Nephron (organoid): ENCODE data around the gene MYT1.

Source experiments
- H3K27ac Mint-ChIP-seq, 3 experiments: 2 replicates each; pipeline ENCODE4 v1.8.0; 2020; ENCODE audit warnings: mixed read lengths in 3 of 3, mild to moderate bottlenecking in 2 of 3, moderate library complexity in 1 of 3
- H3K27me3 Mint-ChIP-seq: 2 replicates; pipeline ENCODE4 v1.8.0; 2021; ENCODE audit warnings: low read depth, mild to moderate bottlenecking, moderate library complexity, mixed read lengths
- H3K36me3 Mint-ChIP-seq: 2 replicates; pipeline ENCODE4 v1.8.0; 2020; ENCODE audit warnings: low read depth, mixed read lengths
- H3K4me1 Mint-ChIP-seq: 2 replicates; pipeline ENCODE4 v1.8.0; 2020; ENCODE audit warnings: mixed read lengths
- H3K4me3 Mint-ChIP-seq, 3 experiments: 2 replicates each; pipeline ENCODE4 v1.8.0; 2020; ENCODE audit warnings: mild to moderate bottlenecking in 3 of 3, mixed read lengths in 3 of 3, moderate library complexity in 2 of 3
- H3K9me3 Mint-ChIP-seq: 2 replicates; pipeline ENCODE4 v1.8.0; 2020; ENCODE audit warnings: mixed read lengths
- CTCF ChIP-seq, 3 experiments: fragments of 200-600 bp; sonication (generic); IDR thresholded peaks; one replicate each; pipeline ENCODE4 v1.5.0; 2021; ENCODE audit warnings: antibody characterized with exemption in 3 of 3; ENCODE audit not compliant: unreplicated experiment in 3 of 3

Gene MYT1

GRCh38 chr20:64255361-64256281, 91.4 kb downstream of the MYT1 start, which contains the start of gene PCMTD2:
Gene PCMTD2, plus strand, starts transcription at chr20:64255748. Its CDS starts 4,218 bp downstream, at chr20:64259966.
- H3K36me3 Mint-ChIP-seq, result no peaks in the 10 kb centered on the region
- no peak for TF ChIP-seq CTCF (IDR thresholded peaks at IDR 0.05; ENCODE audit: unreplicated experiment in 3 of 3)
- no peaks in the 10 kb centered on the region for H3K9me3 Mint-ChIP-seq
- H3K27ac Mint-ChIP-seq, result peak within 1 kb of the TSS; percentile 77 to 97 (median 94)
- peaks cover 48% of the 10 kb centered on the region for H3K4me1 Mint-ChIP-seq
- H3K27me3 Mint-ChIP-seq, result peaks cover 19% of the 10 kb centered on the region
- H3K4me3 Mint-ChIP-seq, result peak within 1 kb of the TSS; percentile 87 to 99 (median 98)

GRCh38 chr20:64256282-64256935, 92.2 kb downstream of the MYT1 start:
- peaks cover 4% of the 10 kb centered on the region for H3K36me3 Mint-ChIP-seq
- H3K4me3 Mint-ChIP-seq, result peak overlapping the region; percentile 87 to 99 (median 98)
- H3K4me1 Mint-ChIP-seq, result peaks cover 56% of the 10 kb centered on the region
- no peak for TF ChIP-seq CTCF (IDR thresholded peaks at IDR 0.05; ENCODE audit: unreplicated experiment in 3 of 3)
- peaks cover 11% of the 10 kb centered on the region for H3K27me3 Mint-ChIP-seq
- no peaks in the 10 kb centered on the region for H3K9me3 Mint-ChIP-seq
- peak overlapping the region; percentile 44 to 97 (median 94) for H3K27ac Mint-ChIP-seq

- Mint-ChIP-seq H3K36me3 (peaks cover 5% of the 10 kb centered on the region), H3K4me3 (peak overlapping the region; percentile 87 to 99 (median 98)), H3K9me3 (no peaks in the 10 kb centered on the region), H3K4me1 (peaks cover 59% of the 10 kb centered on the region), H3K27ac (peak overlapping the region; percentile 44 to 97 (median 94)), H3K27me3 (peaks cover 8% of the 10 kb centered on the region)
- TF ChIP-seq CTCF (IDR thresholded peaks at IDR 0.05; ENCODE audit: unreplicated experiment in 3 of 3), result no peak
Measured at GRCh38 chr20:64257107-64257757, 93.0 kb downstream of the MYT1 start.

- Mint-ChIP-seq H3K9me3 (no peaks in the 10 kb centered on the region), H3K36me3 (peaks cover 10% of the 10 kb centered on the region), H3K27me3 (peaks cover under 1% of the 10 kb centered on the region), H3K4me1 (peaks cover 65% of the 10 kb centered on the region), H3K4me3 (peak overlapping the region; percentile 72 to 76 (median 75)), H3K27ac (peak overlapping the region; percentile 84 to 93 (median 92))
- no peak for TF ChIP-seq CTCF (IDR thresholded peaks at IDR 0.05; ENCODE audit: unreplicated experiment in 3 of 3)
Measured at GRCh38 chr20:64258071-64258823, 94.0 kb downstream of the MYT1 start.

- no peak for TF ChIP-seq CTCF (IDR thresholded peaks at IDR 0.05; ENCODE audit: unreplicated experiment in 3 of 3)
- Mint-ChIP-seq H3K36me3 (peaks cover 18% of the 10 kb centered on the region), H3K9me3 (no peaks in the 10 kb centered on the region), H3K4me1 (peaks cover 71% of the 10 kb centered on the region), H3K27me3 (no peaks in the 10 kb centered on the region), H3K27ac (peak overlapping the region; percentile 89 to 93 (median 93)), H3K4me3 (peak overlapping the region; percentile 6 to 36 (median 8))
Measured at GRCh38 chr20:64260239-64260638, 96.0 kb downstream of the MYT1 start.
